Measurements from ENCODE around the gene WIPF1.

The WIPF1 gene

DNA sequence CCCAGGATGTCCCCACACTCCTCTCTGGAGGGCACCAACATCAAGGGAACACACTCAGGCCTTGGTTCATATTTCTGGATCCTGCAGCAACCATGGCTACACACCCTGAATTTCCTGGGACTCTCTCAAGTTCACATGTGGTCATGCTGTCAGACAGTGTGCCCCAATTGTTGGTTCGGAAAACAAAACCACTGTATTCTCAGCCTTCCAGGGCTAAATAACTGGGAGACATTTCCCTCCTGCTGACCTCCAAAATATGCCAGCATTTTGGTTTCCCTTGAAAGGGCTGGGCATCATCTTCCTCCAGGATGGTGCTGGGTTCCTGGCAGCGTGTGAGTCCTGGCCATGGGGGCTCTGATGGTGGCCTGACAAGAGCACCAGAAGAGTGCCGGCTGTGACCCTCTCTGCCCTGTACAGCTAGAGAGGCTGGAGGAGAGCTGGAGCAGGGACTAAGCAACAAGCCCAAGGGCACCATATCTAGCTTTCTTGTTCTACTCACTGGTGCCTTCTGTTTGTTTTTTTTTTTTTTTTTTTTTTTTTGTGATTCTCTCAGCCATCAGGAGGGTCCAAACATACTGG lies 37.5 kb upstream of the WIPF1 start:
- TF ChIP-seq CTCF (conservative IDR thresholded peaks at IDR 0.05), result no peak
- no peak overlapping the region for H3K27ac ChIP-seq

DNA sequence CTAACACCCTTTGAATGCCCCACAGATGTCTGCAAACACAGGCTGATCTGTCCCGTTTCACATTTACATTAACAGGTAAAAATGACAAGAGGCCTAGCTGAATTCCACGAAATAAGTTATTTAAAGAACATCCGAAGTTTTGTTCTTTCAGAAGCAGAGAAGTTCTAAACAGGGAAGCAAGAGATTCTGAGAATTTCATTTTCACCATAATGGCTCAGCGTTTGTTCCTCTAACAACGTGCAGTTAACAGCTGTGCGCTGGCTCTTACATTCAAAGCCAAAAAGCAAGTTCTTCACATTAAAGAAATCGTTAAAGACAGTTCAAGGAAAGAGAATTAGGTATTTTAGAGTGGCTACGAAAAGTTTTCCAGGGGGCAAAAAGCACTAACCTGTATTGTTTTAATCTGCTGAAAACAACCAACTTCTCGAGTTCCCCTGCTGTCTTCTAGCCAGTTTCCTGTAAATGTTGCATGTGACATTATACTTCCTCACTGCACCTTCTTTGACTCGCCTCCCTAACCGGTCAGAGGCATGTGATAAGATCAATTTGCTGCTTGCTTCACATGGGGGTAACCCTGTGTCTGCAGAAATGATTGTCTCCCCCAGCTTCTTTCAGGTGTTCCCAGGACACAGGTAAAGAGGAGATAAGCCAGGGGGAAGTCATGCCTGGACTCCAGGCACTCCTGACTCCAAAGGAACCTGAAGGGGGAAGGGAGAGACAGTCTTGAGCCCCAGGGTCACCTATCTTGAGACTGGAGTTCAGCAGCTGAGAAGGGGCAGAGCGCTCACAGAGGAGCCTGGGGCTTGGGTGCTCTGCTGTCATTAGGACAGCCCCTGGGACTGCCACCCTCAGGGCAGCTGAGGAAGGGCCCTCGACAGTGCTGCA lies 36.8 kb upstream of the WIPF1 start:
- H3K27ac ChIP-seq, result no peak overlapping the region
- no peak for TF ChIP-seq CTCF (conservative IDR thresholded peaks at IDR 0.05)

- H3K27ac ChIP-seq, result no peak overlapping the region
- no peak for TF ChIP-seq CTCF (conservative IDR thresholded peaks at IDR 0.05)
These were observed 36.0 kb upstream of the WIPF1 start for GRCh38 chr2:174633623-174633930.

DNA sequence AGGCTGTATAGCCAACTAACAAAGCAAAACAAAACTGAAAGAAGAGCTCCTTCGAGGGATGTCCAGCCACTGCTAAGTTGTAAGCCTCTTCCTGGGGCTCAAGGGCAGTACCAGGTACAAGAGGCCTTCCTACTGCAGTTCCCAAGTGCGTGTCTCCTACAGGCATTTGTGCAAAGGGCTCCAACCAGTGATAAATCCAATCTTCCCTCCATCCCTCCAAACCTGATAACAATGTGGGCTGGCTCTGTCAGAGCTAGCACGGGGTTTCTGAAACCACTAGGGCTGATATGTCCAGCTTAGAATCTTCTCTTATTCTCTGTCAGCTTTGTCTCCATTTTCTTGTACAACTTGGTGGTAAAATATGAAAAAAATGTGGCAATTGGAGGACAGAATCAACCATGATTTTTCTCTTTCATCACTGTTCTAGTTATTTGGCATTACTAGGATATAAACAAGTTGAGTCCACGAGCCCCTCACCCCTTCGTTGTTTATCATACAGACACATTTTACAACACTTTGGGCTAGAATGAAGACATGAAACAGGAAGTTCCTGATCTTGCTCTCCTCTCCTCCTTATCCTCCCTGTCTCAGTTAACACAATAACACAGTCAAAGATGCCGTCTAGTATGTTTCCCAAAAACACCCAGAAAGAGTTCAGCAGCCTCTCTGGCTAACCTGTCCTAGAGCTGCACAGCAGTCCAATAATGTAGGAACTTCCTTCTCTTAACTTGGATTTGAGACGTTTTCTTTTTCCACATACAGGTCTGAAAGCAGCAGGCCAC lies 35.4 kb upstream of the WIPF1 start:
- no peak overlapping the region for H3K27ac ChIP-seq
- TF ChIP-seq CTCF (conservative IDR thresholded peaks at IDR 0.05), result no peak

GRCh38 chr2:174631009-174631981 lies 33.7 kb upstream of the WIPF1 start:
- no peak for TF ChIP-seq CTCF (conservative IDR thresholded peaks at IDR 0.05)
- no peak overlapping the region for H3K27ac ChIP-seq

GRCh38 chr2:174630107-174630506 lies 32.5 kb upstream of the WIPF1 start:
- no peak overlapping the region for H3K27ac ChIP-seq
- no peak for TF ChIP-seq CTCF (conservative IDR thresholded peaks at IDR 0.05)

All from VCaP (cell line).